Measurements from ENCODE around the gene TMEM179B. TPM values are rescaled to one million over a fixed set of nuclear protein-coding genes. Genes with fewer than 3 reads are reported as not detected.

TMEM179B gene
- 45.1 and 92.4 TPM in 2 replicates for total RNA-seq (2011; cell fraction: chromatin; rRNA removed; ENCODE audit: low replicate concordance)
- total RNA-seq (2011; cell fraction: nucleolus; rRNA removed), result 99.0 and 123 TPM in 2 replicates
- 92.2 and 100 TPM in 2 replicates for total RNA-seq (2011; cell fraction: nucleoplasm; rRNA removed)
- total RNA-seq (2014; rRNA removed), result 30.7 and 60.1 TPM in 2 replicates
- total RNA-seq (2014; rRNA removed; fragmentation: Illumina TruSeq; extraction: Trizol), result 28.0 and 32.0 TPM in 2 replicates
- total RNA-seq (2015; rRNA removed; fragmentation: Illumina TruSeq; extraction: Trizol), result 35.3 and 37.6 TPM in 2 replicates
- total RNA-seq (2021), result 37.0 and 38.1 TPM in 2 replicates
- polyA plus RNA-seq (2011; rRNA removed), result 27.7 and 35.1 TPM in 2 replicates
- 75.8 and 127 TPM in 2 replicates for polyA plus RNA-seq (2011; cell fraction: cytosol; rRNA removed)
- polyA plus RNA-seq (2011; cell fraction: nucleus; rRNA removed), result 34.3 and 49.9 TPM in 2 replicates
- polyA plus RNA-seq (2012), result 36.3 and 42.9 TPM in 2 replicates
- polyA plus RNA-seq (2014; fragmentation: Illumina TruSeq; extraction: Trizol), result 52.6 and 53.6 TPM in 2 replicates
- 100 to 1,000 TPM in 1 of 2 experiments, 10 to 100 TPM in 1; 88.6 to 105 TPM for polyA plus RNA-seq (2014; fragmentation: Nextera tagmentation; extraction: Ambion mirVana)
- polyA plus RNA-seq (2014; rRNA removed), result 32.2 and 34.5 TPM in 2 replicates
- 26.4 and 38.6 TPM in 2 replicates for polyA minus RNA-seq (2011; rRNA and poly(A)+ RNA removed)
- 27.7 and 64.7 TPM in 2 replicates for polyA minus RNA-seq (2011; cell fraction: cytosol; rRNA and poly(A)+ RNA removed)
- 15.8 and 20.8 TPM in 2 replicates for polyA minus RNA-seq (2011; cell fraction: nucleus; rRNA and poly(A)+ RNA removed)
- percentile 88 among the genes with signal in this experiment for Bru-seq, nascent RNA
- percentile 66 among the genes with signal in this experiment for BruChase-seq, experiment 1, labeled RNA remaining after a 2-hour chase
- percentile 62 among the genes with signal in this experiment for BruChase-seq, experiment 2, labeled RNA remaining after a 6-hour chase
- long read RNA-seq, experiment 1, transcript TMEM179B-201 (5 exons, 1,023 nt), result major isoform, 56 of 73 reads
- long read RNA-seq, experiment 1, partial matches to known transcripts, result 2 of 73 reads
- long read RNA-seq, experiment 1, other reads (novel, unspliced or antisense), result 15 of 73 reads
- long read RNA-seq, experiment 2, transcript TMEM179B-201 (5 exons, 1,023 nt), result major isoform, 51 of 58 reads
- long read RNA-seq, experiment 2, partial matches to known transcripts, result 0 of 58 reads
- long read RNA-seq, experiment 2, other reads (novel, unspliced or antisense), result 5 of 58 reads
- long read RNA-seq, experiment 3, transcript TMEM179B-201 (5 exons, 1,023 nt), result major isoform, 54 of 57 reads
- long read RNA-seq, experiment 3, partial matches to known transcripts, result 2 of 57 reads
- long read RNA-seq, experiment 3, other reads (novel, unspliced or antisense), result 1 of 57 reads

GRCh38 chr11:62787005-62787759 is at the start of gene TMEM179B:
TSS of gene TMEM179B (plus strand) at chr11:62787402. CDS start at chr11:62787432, 30 bp downstream.
- ATAC-seq (peak; percentile 80), FAIRE-seq (peak; percentile 84)
- TF ChIP-seq NUFIP1 (IDR thresholded peaks at IDR 0.05; ENCODE audit: partially characterized antibody) (no peak), CBFA2T2 (conservative IDR thresholded peaks at IDR 0.05) (no peak), ZHX1 (conservative IDR thresholded peaks at IDR 0.05; ENCODE audit: low read length) (0 out of 2 replicates have a peak, but pooled peaks have one; percentile 55), SRSF3 (IDR thresholded peaks at IDR 0.05; ENCODE audit: insufficient read depth, low read length) (no peak), ZNF431 (CRISPR knock-in tag; IDR thresholded peaks at IDR 0.05) (no peak), ZBTB17 (CRISPR knock-in tag; IDR thresholded peaks at IDR 0.05) (peak; percentile 83), YBX1 (IDR thresholded peaks at IDR 0.05) (no peak), XRCC3 (IDR thresholded peaks at IDR 0.05) (no peak), STAT6 (CRISPR knock-in tag; IDR thresholded peaks at IDR 0.05) (peak; percentile 94), ZNF586 (CRISPR knock-in tag; conservative IDR thresholded peaks at IDR 0.05) (no peak)

More at GRCh38 chr11:62787005-62787759, at the start of gene TMEM179B:
- intact Hi-C loops (cut with micrococcal nuclease) (loop anchor here (1.0 to 2.0 kb wide), 6 partner anchors 46 to 238 kb away; partner anchors contain the start of genes HNRNPUL2, SLC3A2, STX5 and TEX54), in situ Hi-C loops (cut with MboI) (no loop called here)
- H3K4me3 ChIP-seq, result peak within 1 kb of the TSS; percentile 82
- 1% methylated on average over 84 of the region's 88 CpGs for WGBS (ENCODE audit: insufficient coverage, low coverage, missing lambda C conversion rate)
- H3K27ac ChIP-seq (ENCODE audit: extremely low read depth, low read depth, low read length), result peak within 1 kb of the TSS; percentile 92
- peak within 1 kb of the TSS; percentile 92 for H3K4me2 ChIP-seq (ENCODE audit: insufficient read depth, low read length)
- CTCF ChIA-PET (ENCODE audit: low intra/inter-chr PET ratio), result interaction anchor here (0.6 to 4.5 kb wide), 10 partner anchors 54 to 392 kb away, joined by 3 to 51 read pairs (median 4); partner anchors contain the start of genes SLC3A2 and TTC9C
- H2AFZ ChIP-seq (ENCODE audit: low read depth, low read length), result peak within 1 kb of the TSS; percentile 82
- H3K9me1 ChIP-seq (ENCODE audit: control insufficient read depth, insufficient read depth, low read length), result no peaks in the 10 kb centered on the region
- POLR2A ChIA-PET, result interaction anchor here (0.5 to 11.4 kb wide), 34 partner anchors 7 to 903 kb away, joined by 3 to 116 read pairs (median 4); partner anchors contain the start of genes C11orf98, CSKMT, HNRNPUL2 and LBHD1
- H3K9me3 ChIP-seq (replicated peaks; ENCODE audit: control insufficient read depth, insufficient read depth, low read depth, low read length), result no peaks in the 10 kb centered on the region
- H3K79me2 ChIP-seq (ENCODE audit: control insufficient read depth, insufficient read depth, low read length), result peaks cover 57% of the 10 kb centered on the region
- H3K27me3 ChIP-seq (ENCODE audit: control insufficient read depth in 2 of 2, insufficient read depth in 2 of 2, low read length in 2 of 2), result no peaks in the 10 kb centered on the region
- H4K20me1 ChIP-seq (replicated peaks; ENCODE audit: control insufficient read depth, insufficient read depth, low read length), result no peaks in the 10 kb centered on the region
- peak within 1 kb of the TSS; percentile 68 to 99 for H3K9ac ChIP-seq (ENCODE audit: insufficient read depth in 1 of 2, low read depth in 2 of 2, low read length in 2 of 2)
- peaks cover 27 to 29% of the 10 kb centered on the region in 2 experiments for H3K4me1 ChIP-seq (replicated peaks in 1 of 2; ENCODE audit: control insufficient read depth in 2 of 2, insufficient read depth in 2 of 2, low read length in 2 of 2)
- DNase-seq (ENCODE audit: extremely low read depth in 1 of 4, low spot score in 3 of 4), result peak; percentile 83 to 99 (median 90)
- peaks cover 52% of the 10 kb centered on the region; the same call in 2 of the 3 replicates for H3K36me3 ChIP-seq (ENCODE audit: control insufficient read depth, insufficient read depth, low read length)
- BruUV-seq (replicated peaks), result no TSS peak
